Kidney glomerular epithelial cell (primary cell): ENCODE measurements around the gene IRX1.

ENCODE experiments used
- DNase-seq: peaks from one replicate; lab custom pipeline; 2025; lab: John Stamatoyannopoulos, UW

Gene IRX1

DNA sequence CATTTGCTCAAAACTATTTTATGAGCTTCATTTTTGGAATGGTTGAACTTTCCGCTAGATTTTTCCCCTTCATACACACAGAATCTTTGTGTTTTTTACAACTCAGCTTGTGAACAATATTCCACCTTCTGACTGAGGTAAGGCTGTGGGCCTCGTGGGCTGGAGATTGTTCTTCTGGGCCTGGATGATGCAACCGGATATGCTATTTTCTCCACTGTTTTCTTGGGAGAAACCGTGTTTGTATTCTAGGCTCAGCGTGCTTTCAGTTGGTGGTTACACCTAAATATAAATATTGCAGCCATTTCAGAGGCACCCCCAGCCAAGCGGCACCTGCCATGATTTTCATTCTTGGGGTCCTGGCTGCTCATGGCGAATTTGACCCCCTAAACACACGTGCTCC is 55.2 kb downstream of the IRX1 start:
- DNase-seq: no peak
